ENCODE data around the gene KREMEN1.

DNA sequence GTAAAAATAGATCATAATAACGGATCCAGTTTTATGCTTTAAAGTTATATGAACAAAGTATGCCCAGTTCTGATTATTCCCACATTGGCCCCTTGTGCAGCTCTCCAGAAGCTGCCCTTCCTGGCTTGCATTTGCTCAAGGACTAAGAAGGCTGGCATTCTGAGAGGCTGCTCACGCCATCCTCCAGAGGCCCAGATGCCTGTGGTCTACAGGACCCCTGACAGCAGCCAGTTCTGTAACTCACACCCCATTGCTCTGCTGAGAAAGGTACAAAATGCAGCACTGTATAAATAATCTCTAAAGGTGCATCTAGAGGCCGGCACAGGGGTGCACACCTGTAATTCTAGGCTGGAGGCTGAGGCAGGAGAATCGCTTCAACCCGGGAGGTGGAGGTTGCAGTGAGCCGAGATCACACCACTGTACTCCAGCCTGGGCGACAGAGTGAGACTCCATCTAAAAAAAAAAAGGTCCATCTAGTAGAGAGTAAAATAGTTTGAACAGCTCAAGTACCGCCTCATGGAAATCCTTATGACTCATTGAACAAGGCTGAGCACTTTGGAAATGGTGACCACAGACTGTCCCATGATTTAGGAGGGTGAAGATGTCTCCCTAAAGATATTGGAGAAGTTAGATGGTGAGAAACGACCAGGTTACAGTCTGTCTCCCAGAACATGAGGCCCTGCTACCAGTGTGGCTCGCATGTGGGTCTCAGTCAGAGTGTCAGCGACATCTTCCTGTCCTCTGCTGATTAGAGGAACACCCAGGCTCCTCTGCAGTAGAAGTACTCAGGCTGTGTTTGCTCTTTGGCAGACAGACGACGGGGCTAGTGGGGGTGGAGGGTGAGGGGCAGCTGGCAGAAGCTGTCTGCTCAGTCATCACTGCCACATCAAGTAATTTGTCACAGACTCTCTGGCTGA lies 56.3 kb downstream of the KREMEN1 start:
- TF ChIP-seq, protein P1, sequence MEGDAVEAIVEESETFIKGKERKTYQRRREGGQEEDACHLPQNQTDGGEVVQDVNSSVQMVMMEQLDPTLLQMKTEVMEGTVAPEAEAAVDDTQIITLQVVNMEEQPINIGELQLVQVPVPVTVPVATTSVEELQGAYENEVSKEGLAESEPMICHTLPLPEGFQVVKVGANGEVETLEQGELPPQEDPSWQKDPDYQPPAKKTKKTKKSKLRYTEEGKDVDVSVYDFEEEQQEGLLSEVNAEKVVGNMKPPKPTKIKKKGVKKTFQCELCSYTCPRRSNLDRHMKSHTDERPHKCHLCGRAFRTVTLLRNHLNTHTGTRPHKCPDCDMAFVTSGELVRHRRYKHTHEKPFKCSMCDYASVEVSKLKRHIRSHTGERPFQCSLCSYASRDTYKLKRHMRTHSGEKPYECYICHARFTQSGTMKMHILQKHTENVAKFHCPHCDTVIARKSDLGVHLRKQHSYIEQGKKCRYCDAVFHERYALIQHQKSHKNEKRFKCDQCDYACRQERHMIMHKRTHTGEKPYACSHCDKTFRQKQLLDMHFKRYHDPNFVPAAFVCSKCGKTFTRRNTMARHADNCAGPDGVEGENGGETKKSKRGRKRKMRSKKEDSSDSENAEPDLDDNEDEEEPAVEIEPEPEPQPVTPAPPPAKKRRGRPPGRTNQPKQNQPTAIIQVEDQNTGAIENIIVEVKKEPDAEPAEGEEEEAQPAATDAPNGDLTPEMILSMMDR (IDR thresholded peaks at IDR 0.05): no peak
- TF ChIP-seq, protein P2, sequence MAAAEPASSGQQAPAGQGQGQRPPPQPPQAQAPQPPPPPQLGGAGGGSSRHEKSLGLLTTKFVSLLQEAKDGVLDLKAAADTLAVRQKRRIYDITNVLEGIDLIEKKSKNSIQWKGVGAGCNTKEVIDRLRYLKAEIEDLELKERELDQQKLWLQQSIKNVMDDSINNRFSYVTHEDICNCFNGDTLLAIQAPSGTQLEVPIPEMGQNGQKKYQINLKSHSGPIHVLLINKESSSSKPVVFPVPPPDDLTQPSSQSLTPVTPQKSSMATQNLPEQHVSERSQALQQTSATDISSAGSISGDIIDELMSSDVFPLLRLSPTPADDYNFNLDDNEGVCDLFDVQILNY (CRISPR knock-in tag; IDR thresholded peaks at IDR 0.05): no peak
- TF ChIP-seq FOXK1 (CRISPR knock-in tag; IDR thresholded peaks at IDR 0.05) (no peak), TCF7 (CRISPR knock-in tag; IDR thresholded peaks at IDR 0.05; ENCODE audit: low read depth) (no peak), KAT7 (CRISPR knock-in tag; IDR thresholded peaks at IDR 0.05; ENCODE audit: borderline replicate concordance) (no peak), ZNF671 (CRISPR knock-in tag; IDR thresholded peaks at IDR 0.05) (no peak), ZNF416 (CRISPR knock-in tag; IDR thresholded peaks at IDR 0.05) (no peak), MXD4 (CRISPR knock-in tag; IDR thresholded peaks at IDR 0.05; ENCODE audit: borderline replicate concordance) (no peak)

Measured in WTC11 (cell line).